ENCODE measurements around the gene RCAN1.
"Not testable (repeated sequence)": the region's sequence is repeated elsewhere in the genome, so short reads cannot be mapped to it uniquely, and the experiment has no call there.

The RCAN1 gene

GRCh38 chr21:34567604-34568155 is 47.2 kb downstream of the RCAN1 start:
- no peak for DNase-seq

- no peak for DNase-seq
Measured at GRCh38 chr21:34565238-34565637, 49.7 kb downstream of the RCAN1 start.

GRCh38 chr21:34563370-34563769 is 51.5 kb downstream of the RCAN1 start:
- DNase-seq: not testable (repeated sequence)

GRCh38 chr21:34561806-34562205 is 53.1 kb downstream of the RCAN1 start:
- DNase-seq: no peak

- no peak for DNase-seq
Measured at GRCh38 chr21:34560609-34561008, 54.3 kb downstream of the RCAN1 start.

- DNase-seq: no peak
Measured at GRCh38 chr21:34560021-34560420, 54.9 kb downstream of the RCAN1 start.

GRCh38 chr21:34559089-34559631 is 55.8 kb downstream of the RCAN1 start:
- DNase-seq: no peak

- DNase-seq: no peak
Measured at GRCh38 chr21:34558166-34558565, 56.7 kb downstream of the RCAN1 start.

- DNase-seq: no peak
Measured at GRCh38 chr21:34557261-34557660, 57.7 kb downstream of the RCAN1 start.

GRCh38 chr21:34554670-34555069 is 60.2 kb downstream of the RCAN1 start:
- not testable (repeated sequence) for DNase-seq

GRCh38 chr21:34554227-34554626 is 60.7 kb downstream of the RCAN1 start:
- no peak for DNase-seq

- no peak for DNase-seq
Measured at GRCh38 chr21:34553151-34553952, 61.6 kb downstream of the RCAN1 start.

GRCh38 chr21:34552360-34553098 is 62.4 kb downstream of the RCAN1 start:
- DNase-seq: no peak

- no peak for DNase-seq
Measured at GRCh38 chr21:34550182-34550799, 64.6 kb downstream of the RCAN1 start.

GRCh38 chr21:34548781-34549376 is 66.0 kb downstream of the RCAN1 start:
- no peak for DNase-seq

- no peak for DNase-seq
Measured at GRCh38 chr21:34546542-34546941, 68.4 kb downstream of the RCAN1 start.

- no peak for DNase-seq
Measured at GRCh38 chr21:34545079-34545884, 69.6 kb downstream of the RCAN1 start.

GRCh38 chr21:34544032-34544496 is 70.8 kb downstream of the RCAN1 start:
- DNase-seq: peak; percentile 61 to 82

GRCh38 chr21:34543017-34543416 is 71.9 kb downstream of the RCAN1 start:
- no peak for DNase-seq

GRCh38 chr21:34540206-34540605 is 74.7 kb downstream of the RCAN1 start:
- DNase-seq: no peak

- no peak for DNase-seq
Measured at GRCh38 chr21:34537838-34538237, 77.1 kb downstream of the RCAN1 start.

GRCh38 chr21:34536820-34537219 is 78.1 kb downstream of the RCAN1 start:
- DNase-seq: no peak
